CD4-positive, alpha-beta T cell (primary cell): ENCODE data around the gene FNIP2. TPM values are rescaled to one million over a fixed set of nuclear protein-coding genes. Genes with fewer than 3 reads are reported as not detected.
"Not testable (repeated sequence)": the region's sequence is repeated elsewhere in the genome, so short reads cannot be mapped to it uniquely, and the experiment has no call there.

Experiments used
- ATAC-seq: fragments of 200-7000 bp; cut with Tn5 transposase; one replicate; pipeline ENCODE4 v1.10.0; 2022; ENCODE audit warnings: mild to moderate bottlenecking; ENCODE audit not compliant: poor library complexity
- CTCF ChIA-PET: fragments of 350-600 bp; sonication (Branson Sonifier 250); formaldehyde crosslinking; loops from one replicate; lab custom pipeline; 2021; ENCODE audit warnings: antibody characterized with exemption, inconsistent platforms; lab: Charles Lee
- POLR2A ChIA-PET: fragments of 350-600 bp; sonication (Branson Sonifier 250); formaldehyde crosslinking; loops from one replicate; lab custom pipeline; 2021; ENCODE audit warnings: antibody characterized with exemption, inconsistent platforms; lab: Charles Lee
- DNase-seq, 14 experiments: peaks; one replicate each; pipeline ENCODE4 v3.0.0-alpha.2; 2013 to 2020; ENCODE audit warnings: mixed read lengths in 2 of 14
- H3K27ac ChIP-seq, 2 donors: one replicate each; pipeline versions ENCODE4 v1.5.1 to v1.7.0; 2013; ENCODE audit warnings: low read length in 2 of 2, low read depth in 1 of 2, mild to moderate bottlenecking in 1 of 2
- H3K27me3 ChIP-seq, 2 experiments: 1 replicate in 1 of 2; 2 replicates in 1 of 2; pipeline versions ENCODE4 v1.6.1 to v1.7.0; 2013; ENCODE audit warnings: low read length in 2 of 2, control low read depth in 1 of 2, mild to moderate bottlenecking in 1 of 2, moderate library complexity in 1 of 2; ENCODE audit not compliant: insufficient read depth in 2 of 2, control insufficient read depth in 1 of 2
- H3K36me3 ChIP-seq: one replicate; pipeline ENCODE4 v1.6.1; 2013; ENCODE audit warnings: low read length, control low read depth; ENCODE audit not compliant: insufficient read depth
- H3K4me1 ChIP-seq: one replicate; pipeline ENCODE4 v1.6.1; 2013; ENCODE audit warnings: low read length, control low read depth; ENCODE audit not compliant: insufficient read depth
- H3K4me3 ChIP-seq: one replicate; pipeline ENCODE4 v1.5.1; 2013; ENCODE audit warnings: mild to moderate bottlenecking, low read length, moderate library complexity
- H3K9me3 ChIP-seq, 2 experiments: 1 replicate in 1 of 2; 2 replicates in 1 of 2; pipeline versions ENCODE4 v1.6.1 to v1.7.0; 2013; ENCODE audit warnings: low read length in 2 of 2, mild to moderate bottlenecking in 2 of 2, control low read depth in 1 of 2, moderate library complexity in 1 of 2; ENCODE audit not compliant: control insufficient read depth in 1 of 2, insufficient read depth in 1 of 2
- H3K27ac Mint-ChIP-seq: one replicate; pipeline ENCODE4 v1.8.0; 2020; ENCODE audit warnings: mixed read lengths
- H3K27me3 Mint-ChIP-seq: one replicate; pipeline ENCODE4 v1.8.0; 2021; ENCODE audit warnings: mixed read lengths
- H3K36me3 Mint-ChIP-seq: one replicate; pipeline ENCODE4 v1.8.0; 2021; ENCODE audit warnings: low read depth, mixed read lengths
- H3K4me1 Mint-ChIP-seq: one replicate; pipeline ENCODE4 v1.8.0; 2021; ENCODE audit warnings: low read depth, mixed read lengths
- H3K4me3 Mint-ChIP-seq: one replicate; pipeline ENCODE4 v1.8.0; 2020; ENCODE audit warnings: mild to moderate bottlenecking, mixed read lengths
- H3K9me3 Mint-ChIP-seq: one replicate; pipeline ENCODE4 v1.8.0; 2020; ENCODE audit warnings: mixed read lengths
- CTCF ChIP-seq: fragments of 200-600 bp; IDR thresholded peaks from one replicate; pipeline ENCODE4 v1.8.0; 2022; ENCODE audit warnings: antibody characterized with exemption, mild to moderate bottlenecking
- intact Hi-C, 2 experiments: fragments of 100-400 bp; cut with DNase I in 1 of 2; cut with micrococcal nuclease in 1 of 2; formaldehyde crosslinking; loops; one replicate each; pipeline versions ENCODE4 v1.15.1 to v1.9.0; 2023 to 2025; cut with DNase I, micrococcal nuclease
- total RNA-seq, 174 experiments: library from RNA in 2 of 174; stranded (reverse) in 2 of 174; gene quantifications; one replicate each; pipeline ENCODE4 v1.2.3 and lab custom pipeline; 2021 to 2026

FNIP2 gene
- total RNA-seq, 2 experiments from 2014 or later: 7.5 to 7.7 TPM

- ATAC-seq (no peak), DNase-seq (no peak)
- Histone ChIP-seq H3K9me3 (no peaks in the 10 kb centered on the region), H3K36me3 (no peaks in the 10 kb centered on the region), H3K4me3 (no peak overlapping the region), H3K27ac (no peak overlapping the region), H3K4me1 (no peaks in the 10 kb centered on the region), H3K27me3 (no peaks in the 10 kb centered on the region)
- intact Hi-C loops: no loop called here
- CTCF ChIA-PET: no interaction called here
- TF ChIP-seq CTCF: no peak
- Mint-ChIP-seq H3K27me3 (no peaks in the 10 kb centered on the region), H3K9me3 (no peaks in the 10 kb centered on the region), H3K4me1 (no peaks in the 10 kb centered on the region), H3K4me3 (no peak overlapping the region), H3K27ac (no peak overlapping the region), H3K36me3 (no peaks in the 10 kb centered on the region)
- POLR2A ChIA-PET: no interaction called here
These were observed 24.2 kb downstream of the FNIP2 start for GRCh38 chr4:158793021-158793420.

GRCh38 chr4:158793430-158793829, 24.6 kb downstream of the FNIP2 start:
- H3K27ac Mint-ChIP-seq, intact Hi-C loops, H3K27me3 Mint-ChIP-seq, H3K36me3 ChIP-seq, ATAC-seq, H3K4me1 ChIP-seq, H3K27ac ChIP-seq, CTCF ChIA-PET, H3K36me3 Mint-ChIP-seq, POLR2A ChIA-PET, H3K9me3 Mint-ChIP-seq, H3K4me3 ChIP-seq, H3K27me3 ChIP-seq, H3K4me1 Mint-ChIP-seq, DNase-seq, H3K9me3 ChIP-seq, H3K4me3 Mint-ChIP-seq: not testable (repeated sequence)

- Histone ChIP-seq H3K27me3 (no peaks in the 10 kb centered on the region), H3K4me1 (no peaks in the 10 kb centered on the region), H3K27ac (no peak overlapping the region), H3K9me3 (no peaks in the 10 kb centered on the region), H3K4me3 (no peak overlapping the region), H3K36me3 (no peaks in the 10 kb centered on the region)
- Mint-ChIP-seq H3K27me3 (no peaks in the 10 kb centered on the region), H3K9me3 (no peaks in the 10 kb centered on the region), H3K4me3 (no peak overlapping the region), H3K36me3 (no peaks in the 10 kb centered on the region), H3K4me1 (peaks cover 5% of the 10 kb centered on the region), H3K27ac (no peak overlapping the region)
- no peak for TF ChIP-seq CTCF
- DNase-seq (peak in 2 of 14 experiments; percentile 59 to 72), ATAC-seq (no peak)
- intact Hi-C loops: no loop called here
- POLR2A ChIA-PET: no interaction called here
- CTCF ChIA-PET: no interaction called here
These were observed 27.7 kb downstream of the FNIP2 start for GRCh38 chr4:158796370-158797140.

- TF ChIP-seq CTCF: no peak
- H3K27me3 Mint-ChIP-seq: no peaks in the 10 kb centered on the region
- CTCF ChIA-PET: no interaction called here
These were observed 29.2 kb downstream of the FNIP2 start for GRCh38 chr4:158798062-158798461.

More at GRCh38 chr4:158798062-158798461, 29.2 kb downstream of the FNIP2 start:
- H3K27ac ChIP-seq: no peak overlapping the region
- ATAC-seq (no peak), DNase-seq (no peak)
- no peaks in the 10 kb centered on the region for H3K4me1 ChIP-seq
- Mint-ChIP-seq H3K9me3 (no peaks in the 10 kb centered on the region), H3K36me3 (no peaks in the 10 kb centered on the region), H3K27ac (no peak overlapping the region), H3K4me1 (peaks cover 11% of the 10 kb centered on the region), H3K4me3 (no peak overlapping the region)
- intact Hi-C loops: no loop called here
- H3K27me3 ChIP-seq: no peaks in the 10 kb centered on the region
- no peak overlapping the region for H3K4me3 ChIP-seq
- POLR2A ChIA-PET: no interaction called here
- H3K9me3 ChIP-seq: no peaks in the 10 kb centered on the region
- no peaks in the 10 kb centered on the region for H3K36me3 ChIP-seq
